Kidney (tissue), 14 donors: ENCODE results near the gene C1QC. TPM values are rescaled to one million over a fixed set of nuclear protein-coding genes. Genes with fewer than 3 reads are reported as not detected.

Experiments
- DNase-seq, 5 donors: peaks; one replicate each; pipeline ENCODE4 v3.0.0-alpha.2; 2013 to 2020
- FAIRE-seq: peaks from 2 replicates; lab custom pipeline; 2012; peaks lifted over from hg19 to GRCh38; lab: Jason Lieb, UNC
- H3K27ac ChIP-seq, 2 donors: one replicate each; pipeline ENCODE4 v1.7.0; 2013; ENCODE audit warnings: low read depth in 2 of 2, low read length in 2 of 2, inconsistent platforms in 1 of 2
- H3K27me3 ChIP-seq: one replicate; pipeline ENCODE4 v1.7.1; 2013; ENCODE audit warnings: low read length, inconsistent platforms; ENCODE audit not compliant: control insufficient read depth, insufficient read depth
- H3K36me3 ChIP-seq, 3 donors: one replicate each; pipeline versions ENCODE4 v1.7.0 to v1.7.1; 2013; ENCODE audit warnings: low read length in 3 of 3, control low read depth in 1 of 3, inconsistent platforms in 1 of 3; ENCODE audit not compliant: insufficient read depth in 3 of 3, control insufficient read depth in 2 of 3
- H3K4me1 ChIP-seq, 3 donors: one replicate each; pipeline versions ENCODE4 v1.7.0 to v1.7.1; 2013; ENCODE audit warnings: low read length in 3 of 3, inconsistent platforms in 1 of 3, low read depth in 1 of 3; ENCODE audit not compliant: control insufficient read depth in 2 of 3, insufficient read depth in 2 of 3
- H3K4me3 ChIP-seq, 3 donors: one replicate each; pipeline versions ENCODE4 v1.7.0 to v1.8.1; 2013; ENCODE audit warnings: low read length in 3 of 3, control low read depth in 1 of 3, inconsistent platforms in 1 of 3
- H3K9ac ChIP-seq, 3 donors: one replicate each; pipeline versions ENCODE4 v1.7.0 to v1.7.1; 2013; ENCODE audit warnings: low read length in 3 of 3, control low read depth in 1 of 3, inconsistent platforms in 1 of 3
- H3K9me3 ChIP-seq, 3 donors: one replicate each; pipeline versions ENCODE4 v1.7.0 to v1.7.1; 2013; ENCODE audit warnings: low read length in 3 of 3, control low read depth in 1 of 3, inconsistent platforms in 1 of 3; ENCODE audit not compliant: control insufficient read depth in 2 of 3, insufficient read depth in 1 of 3
- intact Hi-C: fragments of 100-400 bp; cut with DNase I; formaldehyde crosslinking; loops from one replicate; pipeline ENCODE4 v1.11.1; 2022
- microRNA-seq: library from miRNA; unstranded; fragments of <30 nt; microRNA quantifications from one replicate; pipeline ENCODE4 v1.2.0, GENCODE V29; 2020
- polyA plus RNA-seq: library from polyadenylated mRNA; stranded (reverse); fragments of 350-450 nt; fragmentation: Illumina TruSeq; extraction: RNeasy Lipid Tissue Mini Kit (QIAGEN cat#74804); gene quantifications from one replicate; pipeline ENCODE4 v1.2.3, GENCODE V29; 2014; ENCODE audit warnings: low read depth, low replicate concordance; ENCODE audit not compliant: insufficient read depth
- total RNA-seq: library from RNA; stranded (reverse); fragmentation: NEBNext Ultra II Directional; extraction: Animal tissue kit (Norgen Biotek cat#: 25700); gene quantifications from one replicate; pipeline ENCODE4 v1.2.1, GENCODE V29; 2021
- TF ChIP-seq, protein P1 (sequence below): IDR thresholded peaks from 3 replicates; pipeline ENCODE4 v1.5.1; 2012; ENCODE audit warnings: mild to moderate bottlenecking, moderate library complexity, borderline replicate concordance; ENCODE audit not compliant: insufficient read depth; ENCODE audit errors: extremely low read depth
- donor health status: control.
- donor health status: control.
- donor health status: control.
- donor health status: control.
- donor health status: control.
- donor health status: DM: yes; HTN: yes; CAD: no.
- donor health status: Normal renal cell carcinoma (clear cell type).

C1QC gene
- total and polyA plus RNA-seq, 2 donors from 2014 or later: 57.4 to 287 TPM

- no peak for FAIRE-seq
- H3K27ac ChIP-seq: no peak overlapping the region
- intact Hi-C loops: no loop called here
These were observed 53.2 kb downstream of the C1QC start for GRCh38 chr1:22696610-22697009.

More at GRCh38 chr1:22696610-22697009, 53.2 kb downstream of the C1QC start:
- Histone ChIP-seq H3K27me3 (no peaks in the 10 kb centered on the region), H3K9me3 (no peaks in the 10 kb centered on the region), H3K4me3 (no peak overlapping the region), H3K4me1 (no peaks in the 10 kb centered on the region), H3K9ac (no peak overlapping the region), H3K36me3 (no peaks in the 10 kb centered on the region)
- DNase-seq: no peak
- TF ChIP-seq, protein P1, sequence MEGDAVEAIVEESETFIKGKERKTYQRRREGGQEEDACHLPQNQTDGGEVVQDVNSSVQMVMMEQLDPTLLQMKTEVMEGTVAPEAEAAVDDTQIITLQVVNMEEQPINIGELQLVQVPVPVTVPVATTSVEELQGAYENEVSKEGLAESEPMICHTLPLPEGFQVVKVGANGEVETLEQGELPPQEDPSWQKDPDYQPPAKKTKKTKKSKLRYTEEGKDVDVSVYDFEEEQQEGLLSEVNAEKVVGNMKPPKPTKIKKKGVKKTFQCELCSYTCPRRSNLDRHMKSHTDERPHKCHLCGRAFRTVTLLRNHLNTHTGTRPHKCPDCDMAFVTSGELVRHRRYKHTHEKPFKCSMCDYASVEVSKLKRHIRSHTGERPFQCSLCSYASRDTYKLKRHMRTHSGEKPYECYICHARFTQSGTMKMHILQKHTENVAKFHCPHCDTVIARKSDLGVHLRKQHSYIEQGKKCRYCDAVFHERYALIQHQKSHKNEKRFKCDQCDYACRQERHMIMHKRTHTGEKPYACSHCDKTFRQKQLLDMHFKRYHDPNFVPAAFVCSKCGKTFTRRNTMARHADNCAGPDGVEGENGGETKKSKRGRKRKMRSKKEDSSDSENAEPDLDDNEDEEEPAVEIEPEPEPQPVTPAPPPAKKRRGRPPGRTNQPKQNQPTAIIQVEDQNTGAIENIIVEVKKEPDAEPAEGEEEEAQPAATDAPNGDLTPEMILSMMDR: no peak

Small RNAs within 50 kb of the gene (microRNA-seq; reads per million reads assigned to microRNA genes)
- gene MIR6127: not detected

Other genes starting within 250 kb of the C1QC start
- gene ZBTB40, start 191.8 kb upstream of the C1QC start, total RNA-seq: 17.4 TPM
- 4.3 TPM for gene ZBTB40, start 191.8 kb upstream of the C1QC start, polyA plus RNA-seq
- 0.09 TPM for gene EPHA8, start 80.1 kb upstream of the C1QC start, total RNA-seq
- gene EPHA8, start 80.1 kb upstream of the C1QC start, polyA plus RNA-seq: not detected
- gene C1QA, start 7.0 kb upstream of the C1QC start, total RNA-seq: 238 TPM
- gene C1QA, start 7.0 kb upstream of the C1QC start, polyA plus RNA-seq: 150 TPM
- gene C1QB, start 9.6 kb downstream of the C1QC start, total RNA-seq: 296 TPM
- gene C1QB, start 9.6 kb downstream of the C1QC start, polyA plus RNA-seq: 95.1 TPM
- 9.5 TPM for gene EPHB2, start 67.2 kb downstream of the C1QC start, total RNA-seq
- gene EPHB2, start 67.2 kb downstream of the C1QC start, polyA plus RNA-seq: 3.0 TPM